Measurements from ENCODE around the gene TFEB.

Gene TFEB

GRCh38 chr6:41763470-41763869 lies 28.1 kb upstream of the TFEB start:
- DNase-seq (ENCODE audit: low spot score) = no peak

GRCh38 chr6:41759905-41760579 lies 24.6 kb upstream of the TFEB start:
- no peak for DNase-seq (ENCODE audit: low spot score)

DNA sequence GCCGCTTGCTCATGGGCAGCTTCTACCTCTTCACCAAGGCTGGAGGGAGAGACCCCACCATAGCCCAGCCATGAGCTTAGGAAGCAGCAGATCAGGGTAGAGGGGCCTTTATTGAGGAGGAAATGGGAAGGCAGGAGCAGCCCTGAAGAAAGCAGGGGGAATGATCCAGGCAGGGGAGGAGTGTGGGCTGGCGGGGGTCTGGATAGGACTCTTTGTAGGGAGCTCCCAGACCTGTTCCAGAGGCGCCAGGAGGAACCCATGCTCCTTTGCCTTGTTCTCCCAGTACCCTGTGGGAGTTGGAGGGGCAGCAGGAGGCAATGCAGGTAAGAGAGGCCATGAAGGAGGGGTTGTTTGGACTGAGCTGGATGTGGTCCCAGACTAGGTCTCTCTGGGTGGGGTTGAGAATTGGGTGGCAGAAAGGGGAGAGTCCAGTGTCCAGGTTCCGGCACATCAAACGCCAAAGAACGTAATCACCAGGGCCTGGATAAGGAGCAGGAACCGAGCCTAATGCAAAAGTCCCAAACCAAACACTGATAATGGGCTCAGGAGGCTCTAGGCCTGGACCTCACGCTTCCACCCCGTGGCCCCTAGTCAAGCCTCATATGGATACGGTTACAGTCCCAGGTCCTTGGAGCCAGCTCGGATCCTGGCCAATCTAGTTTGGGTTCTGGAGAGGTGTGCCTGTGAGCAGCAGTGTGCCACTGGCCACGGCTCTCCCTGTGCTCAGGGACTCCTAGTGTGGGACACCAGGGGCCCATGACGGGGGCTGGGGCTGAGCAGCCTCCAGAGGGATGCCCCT lies 23.9 kb upstream of the TFEB start:
- no peak for DNase-seq (ENCODE audit: low spot score)

- no peak for DNase-seq (ENCODE audit: low spot score)
Measured at GRCh38 chr6:41758641-41759035, 23.2 kb upstream of the TFEB start.

GRCh38 chr6:41757931-41758640 lies 22.7 kb upstream of the TFEB start:
- DNase-seq (ENCODE audit: low spot score) = no peak

- no peak for DNase-seq (ENCODE audit: low spot score)
Measured at GRCh38 chr6:41757271-41757670, 21.9 kb upstream of the TFEB start.

DNA sequence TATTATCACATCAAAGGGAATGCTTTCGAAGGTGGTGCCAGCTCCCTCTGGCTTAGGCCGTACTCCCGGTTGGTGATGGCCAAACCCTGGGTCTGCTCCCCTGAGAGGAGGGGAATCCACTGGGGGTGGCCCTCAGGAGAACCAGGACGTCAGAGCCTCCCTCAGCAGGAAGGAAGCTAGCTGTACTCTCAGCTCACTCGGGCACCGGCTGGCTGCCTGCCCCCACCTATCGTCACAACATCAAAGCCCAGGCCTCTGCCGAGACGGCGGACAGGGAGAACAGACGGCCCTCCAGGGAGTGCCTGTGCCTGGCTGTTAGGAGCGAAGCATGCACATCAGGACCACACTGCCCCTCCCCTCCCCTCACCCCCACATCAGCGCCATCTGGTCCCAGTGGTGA lies 20.9 kb upstream of the TFEB start:
- DNase-seq (ENCODE audit: low spot score) = no peak

GRCh38 chr6:41755895-41756294 lies 20.5 kb upstream of the TFEB start:
- no peak for DNase-seq (ENCODE audit: low spot score)

GRCh38 chr6:41750374-41750773 lies 15.0 kb upstream of the TFEB start:
- DNase-seq (ENCODE audit: low spot score) = no peak

DNA sequence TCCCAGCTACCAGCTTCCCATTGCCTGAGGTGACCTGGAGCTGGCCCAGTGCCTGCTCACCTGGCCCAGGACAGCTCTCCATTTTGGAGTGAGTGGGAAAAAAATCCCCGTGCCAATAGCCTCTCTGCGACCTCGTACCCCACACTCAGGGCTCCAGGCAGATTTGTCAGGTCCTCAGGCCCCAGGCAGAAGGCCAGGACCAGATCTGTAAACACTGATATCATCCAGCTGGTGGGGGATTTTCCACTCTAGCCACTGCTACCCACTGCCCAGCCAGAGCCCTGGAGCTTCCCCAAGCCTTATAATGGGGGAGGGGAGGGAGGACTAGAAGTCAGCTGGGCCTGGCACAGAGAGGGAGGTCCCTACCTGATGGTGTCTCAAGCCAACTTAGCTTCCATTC lies 13.1 kb upstream of the TFEB start:
- DNase-seq (ENCODE audit: low spot score) = no peak

- DNase-seq (ENCODE audit: low spot score) = no peak
Measured at GRCh38 chr6:41748102-41748477, 12.7 kb upstream of the TFEB start.

GRCh38 chr6:41747256-41748101 lies 12.1 kb upstream of the TFEB start, which contains the start of gene PGC:
TSS of gene PGC (minus strand) at chr6:41747397. CDS start at chr6:41747334, 63 bp downstream.
- no peak for DNase-seq (ENCODE audit: low spot score)

DNA sequence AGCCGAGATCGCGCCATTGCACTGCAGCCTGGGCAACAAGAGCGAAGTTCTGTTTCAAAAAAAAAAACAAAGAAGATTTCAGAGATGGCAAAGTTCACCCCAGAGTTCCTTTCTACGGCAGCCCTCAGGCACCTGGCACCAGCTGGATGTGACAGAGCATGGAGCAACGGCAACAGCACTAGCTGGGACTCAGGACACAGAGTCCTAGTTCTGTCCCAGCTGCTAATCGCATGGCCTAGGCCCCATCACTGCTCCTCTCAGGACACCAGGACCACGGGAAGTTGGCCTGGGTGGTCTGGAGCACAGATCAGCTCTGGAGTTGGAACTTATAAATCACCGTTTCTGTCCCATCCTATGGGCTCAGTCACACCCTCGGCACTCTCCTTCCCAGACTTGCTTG lies 10.7 kb upstream of the TFEB start:
- DNase-seq (ENCODE audit: low spot score) = no peak

GRCh38 chr6:41744236-41744787 lies 8.9 kb upstream of the TFEB start:
- no peak for DNase-seq (ENCODE audit: low spot score)

DNA sequence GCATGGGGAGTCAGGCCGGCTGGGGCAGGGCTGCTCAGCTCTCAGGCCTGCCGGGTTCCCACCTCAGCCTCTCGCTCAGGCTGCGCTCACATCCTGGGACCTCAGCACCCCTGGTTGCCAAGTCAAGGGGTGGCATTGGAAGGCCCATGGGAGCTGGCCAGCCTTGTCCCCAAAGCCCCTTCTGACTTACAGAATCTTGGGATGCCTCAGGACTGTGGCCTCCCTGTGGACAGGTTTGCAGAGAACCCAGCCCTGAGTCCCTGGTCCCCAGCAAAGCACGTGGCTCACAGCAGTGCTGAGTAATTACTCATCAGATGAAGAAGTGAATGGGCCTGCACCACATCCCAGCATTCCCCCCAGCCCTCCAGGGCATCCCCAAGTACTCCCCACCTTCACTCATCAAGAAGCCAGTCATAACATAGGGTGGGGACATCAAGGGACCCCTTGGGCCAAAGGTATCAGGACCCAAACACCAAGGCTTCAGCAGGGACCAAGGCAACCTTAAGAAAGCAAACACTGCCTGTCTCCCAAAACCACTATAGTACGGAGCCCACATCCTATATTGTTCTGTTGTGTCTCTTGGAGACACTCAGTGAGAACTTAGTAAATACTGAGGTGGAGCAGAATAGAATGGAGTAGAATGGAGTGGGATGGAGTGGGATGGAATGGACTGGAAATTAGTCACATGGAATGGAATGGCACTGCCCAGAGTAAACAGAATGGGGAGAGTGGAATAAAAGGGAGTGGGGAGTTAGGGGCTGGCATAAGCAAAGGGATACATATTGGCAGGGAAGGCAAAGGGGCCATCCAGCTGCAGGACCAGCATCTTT lies 8.2 kb upstream of the TFEB start:
- DNase-seq (ENCODE audit: low spot score) = no peak

DNA sequence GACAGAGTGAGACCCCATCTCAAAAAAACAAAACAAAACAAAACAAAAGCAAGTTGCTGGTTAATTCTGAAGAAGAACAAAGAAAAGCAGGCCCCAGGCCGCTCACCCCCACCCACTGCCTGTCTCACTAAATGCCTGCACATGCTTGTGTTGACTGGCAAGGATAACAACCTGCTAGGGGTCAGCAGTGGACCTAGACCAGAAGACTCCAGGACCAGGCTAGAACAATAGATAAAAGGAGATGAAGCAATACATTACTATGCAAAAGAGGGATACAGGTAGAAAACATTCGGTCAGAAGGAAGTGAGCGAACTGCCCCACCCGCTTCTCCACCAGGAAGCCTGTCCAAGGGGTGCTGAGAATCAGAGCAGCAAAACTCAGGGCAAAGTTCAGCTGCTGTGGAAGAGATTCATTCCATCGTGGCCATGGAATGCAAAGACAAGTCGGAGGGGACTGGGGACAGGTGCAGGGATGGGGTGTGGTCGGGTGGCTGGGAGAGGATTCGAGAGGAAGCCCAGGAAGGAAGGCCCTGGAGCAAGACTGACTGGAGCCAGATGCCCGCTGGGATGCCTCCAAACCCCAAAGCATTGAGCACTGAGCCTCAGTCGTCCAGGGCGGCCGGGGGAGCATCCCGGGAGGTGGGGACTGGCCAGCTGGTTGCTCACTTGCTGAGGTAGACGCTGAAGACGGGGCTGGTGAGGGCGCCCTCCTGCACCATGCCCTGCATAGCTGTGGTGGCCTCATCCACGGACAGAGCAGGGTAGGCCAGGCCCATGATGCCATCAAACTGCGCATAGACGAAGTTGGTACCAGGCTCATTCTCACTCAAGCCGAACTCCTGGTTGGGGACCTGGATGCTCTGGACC lies 6.5 kb upstream of the TFEB start:
- no peak for DNase-seq (ENCODE audit: low spot score)

- DNase-seq (ENCODE audit: low spot score) = no peak
Measured at GRCh38 chr6:41740366-41741162, 5.2 kb upstream of the TFEB start.

- DNase-seq (ENCODE audit: low spot score) = no peak
Measured at GRCh38 chr6:41739041-41739440, 3.6 kb upstream of the TFEB start.

GRCh38 chr6:41737591-41738130 lies 2.3 kb upstream of the TFEB start:
- DNase-seq (ENCODE audit: low spot score) = no peak
